Stimulated activated CD4-positive, alpha-beta T cell treated with anti-CD3 and anti-CD28 coated beads, Interleukin-15, amount 100 ng/mL, for 1 hour (primary cell): ENCODE results near the gene CFAP92.
A peak's percentile ranks its signal among the peaks of the same experiment; 100 is the strongest.

Experiments used
- DNase-seq, 2 donors: peaks; one replicate each; pipeline ENCODE4 v3.0.0-alpha.2; 2020; ENCODE audit warnings: low read depth in 1 of 2, low spot score in 1 of 2

CFAP92 gene, protein sequence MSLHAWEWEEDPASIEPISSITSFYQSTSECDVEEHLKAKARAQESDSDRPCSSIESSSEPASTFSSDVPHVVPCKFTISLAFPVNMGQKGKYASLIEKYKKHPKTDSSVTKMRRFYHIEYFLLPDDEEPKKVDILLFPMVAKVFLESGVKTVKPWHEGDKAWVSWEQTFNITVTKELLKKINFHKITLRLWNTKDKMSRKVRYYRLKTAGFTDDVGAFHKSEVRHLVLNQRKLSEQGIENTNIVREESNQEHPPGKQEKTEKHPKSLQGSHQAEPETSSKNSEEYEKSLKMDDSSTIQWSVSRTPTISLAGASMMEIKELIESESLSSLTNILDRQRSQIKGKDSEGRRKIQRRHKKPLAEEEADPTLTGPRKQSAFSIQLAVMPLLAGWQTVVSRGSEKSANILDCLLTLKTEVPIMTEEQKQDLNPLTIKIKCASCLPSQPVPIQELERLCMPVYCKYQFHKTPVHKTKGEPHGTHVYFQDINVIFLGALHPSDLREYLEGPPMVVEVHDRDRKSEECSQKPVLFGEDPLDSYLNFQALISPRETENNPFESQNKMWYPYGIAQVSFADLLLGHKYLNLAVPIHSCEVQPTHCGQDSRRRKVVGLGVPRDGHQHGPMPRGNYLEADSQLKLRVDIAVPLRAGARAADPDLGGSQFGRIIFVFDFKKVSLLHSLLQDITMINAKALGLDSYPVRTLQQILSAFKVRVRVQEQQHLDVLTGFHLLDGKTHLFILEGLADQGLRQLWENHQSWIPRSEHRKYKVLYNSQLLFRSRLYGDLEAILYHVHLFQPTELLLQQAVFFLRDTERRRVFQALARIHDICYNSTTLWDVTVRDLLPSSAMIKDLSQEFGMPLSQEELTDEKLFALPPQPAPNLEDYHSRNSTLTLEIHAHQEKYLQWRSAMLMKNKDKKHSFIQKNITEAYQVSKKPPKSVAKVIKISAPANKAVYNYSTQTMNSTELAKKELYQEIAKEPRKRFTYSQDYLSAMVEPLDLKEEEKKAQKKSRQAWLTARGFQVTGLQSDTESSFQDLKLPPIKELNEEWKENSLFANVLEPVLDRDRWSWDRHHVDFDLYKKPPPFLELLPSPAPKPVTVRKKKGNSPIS

DNA sequence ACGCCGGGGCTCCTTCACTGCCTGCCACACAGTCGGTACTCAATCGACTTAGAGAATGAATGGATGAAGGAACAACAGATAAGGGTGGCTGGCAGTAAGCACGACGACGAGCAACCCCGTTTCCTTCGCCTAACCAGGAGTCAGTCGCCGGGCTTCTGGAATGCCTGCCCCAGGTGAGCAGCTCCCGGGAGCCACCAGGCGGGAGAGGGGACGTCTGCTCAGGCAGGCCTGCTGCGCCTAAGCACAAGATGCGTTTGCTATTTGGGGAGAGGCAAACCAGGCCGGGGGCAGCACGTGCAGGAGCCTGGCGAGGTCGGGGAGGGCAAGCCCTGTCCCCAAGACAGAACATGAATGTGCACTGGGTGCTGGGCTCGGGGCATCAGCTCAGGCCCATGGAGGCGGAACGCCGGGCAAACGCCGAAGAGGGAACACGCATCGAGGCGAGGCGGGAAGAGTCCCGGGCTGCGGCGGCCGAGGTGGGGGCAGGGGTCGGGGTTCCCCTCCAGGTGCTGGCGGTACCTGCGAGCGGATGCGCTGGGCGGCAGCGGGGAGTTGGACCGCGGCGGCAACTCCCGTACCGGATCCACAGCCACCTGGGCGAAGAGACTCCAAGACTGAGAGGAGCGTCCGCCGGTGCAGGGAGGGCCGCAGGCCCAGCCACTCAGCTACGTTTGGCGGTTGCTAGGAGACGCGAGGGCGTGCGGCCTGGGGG lies at the start of gene CFAP92:
Gene CFAP92 (minus strand): TSS at position 616 of the 712 bp plus-strand sequence. CDS start 772 bp downstream, outside the sequence.
- peak; percentile 84 for DNase-seq

DNA sequence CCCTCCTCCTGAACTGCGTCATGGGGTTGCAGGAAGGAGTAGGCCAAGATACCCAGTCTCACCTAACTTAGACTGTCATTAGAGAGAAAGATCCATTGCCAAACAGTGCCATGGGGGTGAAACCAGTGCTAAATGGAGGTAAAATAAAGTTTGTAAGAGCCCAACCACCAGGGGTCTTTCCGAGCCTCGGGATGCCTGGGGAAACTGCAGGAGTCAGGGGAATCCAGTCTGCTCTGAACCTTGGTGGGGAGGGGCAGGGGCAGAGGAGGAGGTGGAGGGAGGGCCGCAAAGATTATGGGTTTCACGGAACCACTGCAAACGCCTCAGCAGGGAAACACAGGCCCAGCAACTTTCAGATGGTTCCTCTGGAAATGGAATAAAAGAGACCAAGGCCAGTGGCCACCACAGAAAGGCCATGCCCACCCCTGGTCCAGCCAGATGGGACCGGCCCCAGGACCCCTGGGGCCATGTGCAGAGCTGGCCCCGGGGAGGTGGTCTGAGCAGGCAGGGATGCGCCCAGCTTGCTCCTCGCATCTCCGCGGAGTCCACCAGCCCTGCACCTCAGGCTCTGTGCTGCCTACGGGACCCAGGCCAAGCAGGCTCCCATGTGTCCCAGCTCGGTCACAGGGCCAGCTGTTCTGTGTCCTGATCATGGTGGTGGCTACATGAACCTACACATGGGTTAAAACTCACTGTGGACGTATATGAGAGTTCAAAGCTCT lies 46.9 kb upstream of the CFAP92 start:
- no peak for DNase-seq

DNA sequence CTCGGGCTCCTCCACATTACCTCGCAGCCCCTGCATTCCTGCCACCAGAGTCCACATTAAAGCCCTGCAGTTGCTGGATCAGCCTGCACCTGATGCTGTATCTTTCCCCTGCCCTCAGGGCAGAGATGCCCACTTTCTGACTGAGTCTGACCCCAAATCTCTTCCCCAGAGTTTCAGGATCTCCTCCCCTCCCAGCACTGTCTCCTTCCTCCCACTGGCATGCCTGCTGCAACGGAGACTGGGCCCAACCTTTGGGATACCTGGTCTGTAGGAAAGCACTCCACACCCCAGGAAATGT lies 46.1 kb upstream of the CFAP92 start:
- DNase-seq: no peak

DNA sequence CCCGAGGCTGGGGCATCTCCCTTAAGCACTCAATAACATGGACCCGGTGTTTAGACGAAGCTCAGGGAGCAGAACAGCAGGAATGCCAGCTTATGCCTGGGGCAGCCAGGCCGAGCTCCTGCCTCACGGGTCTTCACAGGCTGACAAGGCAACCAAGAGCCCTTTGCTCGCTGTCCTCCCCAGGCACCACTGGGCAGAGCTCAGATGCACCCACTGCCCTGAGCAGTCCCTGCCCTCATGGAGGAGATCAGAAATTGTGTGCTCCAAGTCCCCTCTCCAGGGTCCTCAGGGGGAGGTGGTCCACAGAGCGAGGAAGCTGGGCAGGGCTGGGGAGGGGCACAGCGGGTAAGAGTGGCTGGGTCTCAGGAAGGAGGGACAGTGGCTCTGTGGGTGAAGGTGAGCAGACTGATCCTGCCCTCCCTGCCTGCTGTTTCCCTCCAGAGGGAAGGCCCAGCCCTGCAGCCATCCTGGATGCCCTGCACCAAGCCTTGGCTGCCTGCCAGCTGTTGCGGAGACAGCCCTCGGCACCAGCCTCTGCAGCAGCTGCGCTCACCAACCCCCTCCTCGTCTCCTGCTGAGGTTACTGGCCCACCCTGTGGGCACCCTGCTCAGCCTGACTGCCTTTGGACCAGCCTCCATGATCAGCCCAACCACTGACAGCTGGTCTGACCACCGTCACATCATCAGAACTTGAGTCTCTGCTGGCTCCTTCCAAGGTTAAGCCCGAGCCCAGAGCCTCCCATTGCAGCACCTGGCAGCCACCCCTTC lies 45.6 kb upstream of the CFAP92 start:
- no peak for DNase-seq

DNA sequence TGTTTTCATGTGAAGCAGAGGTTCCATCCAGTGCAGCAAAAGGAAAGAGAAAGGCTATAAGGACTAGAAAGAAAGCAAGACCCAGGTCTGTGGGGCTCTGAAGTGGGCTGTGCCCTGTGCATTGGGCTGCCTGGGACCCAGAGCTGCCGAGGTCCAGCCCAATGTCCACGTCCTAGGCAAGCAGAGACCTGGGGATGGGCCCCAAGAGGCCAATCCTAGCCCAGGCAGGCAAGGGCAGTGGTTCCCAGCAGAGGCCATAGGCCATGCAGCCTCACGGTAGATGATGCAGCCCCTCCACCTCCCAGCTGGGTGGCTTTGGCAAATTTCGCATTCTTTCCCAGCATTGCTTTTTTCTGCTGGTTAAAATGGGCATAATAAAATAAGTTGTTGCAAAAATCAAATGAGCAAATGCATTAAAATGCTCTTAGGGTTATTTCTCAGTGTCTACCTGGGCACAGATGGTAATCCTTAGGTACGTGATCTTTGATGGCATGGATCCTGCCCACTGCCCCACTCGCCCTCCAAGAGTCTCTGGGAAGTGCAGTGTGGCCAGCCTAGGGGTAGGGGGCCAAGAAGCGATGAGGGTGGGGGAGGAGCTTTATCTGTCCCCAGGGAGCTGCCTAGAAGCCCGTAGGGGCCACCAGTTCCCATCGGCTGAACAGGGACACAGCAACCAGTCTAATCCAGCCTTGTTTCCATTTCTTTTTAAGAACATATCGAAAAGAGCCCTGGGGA lies 44.4 kb upstream of the CFAP92 start:
- DNase-seq: no peak

DNA sequence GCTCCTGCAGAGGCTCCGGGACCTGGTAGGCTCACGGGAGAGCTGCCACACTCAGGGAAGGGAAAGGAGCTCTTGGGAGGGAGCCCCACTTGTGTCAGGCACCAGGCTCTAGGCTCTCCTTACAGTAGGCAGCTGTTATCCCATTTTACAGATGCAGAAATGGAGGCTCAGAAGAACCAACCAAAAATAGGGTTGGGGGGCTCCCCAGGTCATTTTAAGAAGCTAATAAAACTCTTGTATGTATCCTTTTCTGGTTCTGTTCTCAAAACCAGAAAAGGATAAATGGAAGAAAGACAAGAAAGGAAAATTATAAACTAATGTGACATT lies 43.2 kb upstream of the CFAP92 start:
- DNase-seq: no peak

DNA sequence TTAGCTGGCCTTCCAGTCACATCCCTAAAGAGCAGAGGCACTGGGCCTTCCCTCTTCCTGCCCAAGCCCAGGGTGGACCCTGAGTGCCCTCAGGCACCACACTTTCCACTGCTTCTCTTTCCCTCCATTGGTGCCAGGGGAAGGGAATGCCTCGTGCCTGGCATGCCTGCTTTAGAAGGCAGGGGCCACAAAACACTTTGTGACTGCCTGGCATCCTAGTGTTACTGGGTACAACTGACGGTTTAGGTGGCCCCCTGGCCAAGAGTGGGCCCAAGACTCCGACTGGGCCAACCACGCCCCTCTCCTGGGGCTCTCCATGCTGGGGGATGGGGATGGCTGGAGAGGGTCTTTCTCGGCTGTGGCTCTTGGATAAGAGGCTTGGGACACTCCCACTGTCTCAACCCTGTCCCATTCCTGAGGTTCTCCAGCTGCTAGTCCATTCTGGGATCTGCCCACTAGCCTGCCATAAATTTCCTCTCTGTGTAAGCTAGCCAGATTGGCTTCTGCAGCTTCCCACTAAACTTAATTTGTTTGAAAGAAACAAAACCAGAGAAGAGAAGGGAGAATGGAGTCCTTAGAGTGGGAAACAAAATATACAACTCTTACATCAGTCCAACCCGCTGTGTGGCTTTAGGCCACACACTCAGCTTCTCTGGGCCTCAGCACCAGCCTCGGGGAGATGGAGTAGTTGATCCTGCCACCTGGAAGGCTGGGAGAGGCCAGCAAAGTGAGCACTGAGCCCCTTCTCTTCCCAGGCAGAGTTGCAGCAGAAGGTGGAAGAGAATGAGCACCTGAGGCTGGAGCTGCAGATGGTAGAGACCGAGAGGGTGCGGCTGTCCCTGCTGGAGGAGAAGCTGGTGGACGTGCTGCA lies 42.6 kb upstream of the CFAP92 start:
- no peak for DNase-seq

DNA sequence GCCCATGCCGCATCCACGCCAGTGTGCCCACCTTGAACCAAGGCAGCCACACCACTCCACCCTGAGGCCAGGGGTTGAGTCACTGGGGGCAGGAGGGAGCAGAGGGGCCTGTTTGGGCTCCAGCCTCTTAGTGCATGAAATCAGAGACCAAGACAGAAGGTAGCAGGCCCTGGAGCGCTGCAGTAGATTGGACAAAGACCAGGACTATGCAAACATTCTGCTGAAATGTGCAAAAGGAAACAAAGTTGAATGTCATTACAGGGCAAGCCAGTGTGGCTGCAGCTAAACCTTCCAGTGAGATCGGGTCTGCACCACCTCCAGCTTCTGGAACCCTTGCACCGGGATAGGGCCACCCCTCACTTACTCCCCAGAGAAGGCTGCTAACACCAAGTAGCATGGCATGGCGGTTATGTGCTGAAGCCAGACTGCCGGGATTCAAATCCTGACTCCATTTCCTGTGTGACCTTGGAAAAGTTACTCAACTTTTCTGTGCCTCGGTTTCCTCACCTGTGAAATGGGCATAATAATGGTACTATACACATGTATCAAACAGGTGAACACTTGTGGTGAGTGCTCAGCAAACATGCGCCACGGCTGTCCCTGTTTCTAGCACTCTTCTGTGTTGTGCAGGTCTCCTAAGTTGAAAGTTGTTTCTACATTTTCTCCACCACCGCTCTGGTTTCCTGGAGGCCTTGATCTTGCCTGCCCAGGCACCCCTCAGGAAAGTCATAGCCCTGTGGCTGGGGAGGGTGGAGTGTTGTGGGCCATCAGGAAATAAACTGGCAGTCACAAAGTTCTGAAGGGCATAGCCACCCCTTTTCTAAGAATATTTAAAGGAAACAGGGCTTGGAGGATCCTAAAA lies 41.7 kb upstream of the CFAP92 start:
- DNase-seq: no peak

DNA sequence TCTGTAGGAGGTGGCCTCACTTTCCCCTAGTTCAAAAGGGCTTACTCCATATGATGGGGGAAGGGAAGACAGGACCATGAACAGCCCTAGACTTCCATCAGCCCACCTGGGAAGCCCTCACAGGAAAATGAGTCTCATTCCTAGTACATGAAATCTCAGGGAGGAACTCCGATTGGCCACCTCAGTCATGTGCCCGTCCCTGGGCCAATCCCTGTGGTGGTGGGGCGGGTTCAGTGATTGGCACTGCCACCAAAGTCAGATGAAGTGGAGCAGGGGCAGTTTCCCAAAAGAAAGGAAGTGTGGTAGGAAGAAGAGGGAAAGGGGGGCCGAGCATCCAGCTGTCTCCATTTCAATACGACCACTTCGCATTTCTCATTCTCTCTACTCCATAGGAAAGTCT lies 40.8 kb upstream of the CFAP92 start:
- no peak for DNase-seq

DNA sequence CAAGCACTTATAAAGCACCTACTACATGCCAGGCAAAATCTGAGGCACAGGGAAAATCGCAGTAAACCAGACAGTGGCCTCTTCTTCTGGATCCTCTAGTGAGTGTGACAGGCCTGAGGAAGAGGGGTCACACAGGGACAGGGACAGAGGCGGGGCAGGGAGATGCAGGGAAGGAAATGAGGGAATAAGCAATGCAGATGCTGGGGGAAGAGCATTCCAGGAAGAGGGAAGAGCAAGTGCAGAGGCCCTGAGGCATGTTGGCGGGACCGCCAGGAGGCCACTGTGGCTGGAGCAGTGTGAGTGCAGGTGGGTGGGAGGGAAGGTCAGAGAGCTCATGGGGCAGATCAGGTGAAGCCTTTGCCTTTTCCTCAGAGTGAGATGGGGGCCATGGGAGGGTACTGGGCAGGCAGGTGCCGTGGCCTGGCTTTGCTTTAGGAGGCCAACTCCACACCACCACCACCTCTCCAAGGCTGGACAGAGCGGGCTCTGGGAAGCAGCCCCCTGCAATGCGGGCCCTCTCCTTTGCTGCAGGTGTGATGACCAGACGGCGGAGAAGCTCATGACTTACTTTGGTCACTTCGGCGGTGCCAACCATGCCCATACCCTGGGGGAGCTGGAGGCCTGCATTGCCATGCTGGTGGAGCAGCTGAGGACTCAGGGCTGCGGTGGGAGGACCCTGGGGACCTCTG lies 39.9 kb upstream of the CFAP92 start:
- DNase-seq: no peak

DNA sequence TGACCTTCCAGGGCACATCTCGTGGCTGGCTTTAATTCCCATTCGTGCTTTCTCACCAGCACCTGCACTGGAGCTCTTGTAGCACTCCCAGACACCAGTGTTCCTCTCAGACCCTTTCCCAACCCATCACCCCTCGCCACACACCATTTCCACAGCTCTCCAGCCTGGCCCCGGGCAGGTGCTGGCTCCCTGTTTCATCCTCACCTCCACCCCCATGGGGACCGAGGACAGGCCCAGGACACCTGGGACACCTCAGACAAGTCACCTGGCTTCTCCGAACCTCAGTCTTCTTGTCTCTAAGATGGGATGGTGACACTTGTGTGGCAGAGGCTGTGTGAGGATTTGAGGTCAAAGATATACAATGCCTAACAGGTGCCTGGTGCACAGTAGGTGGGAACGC lies 39.3 kb upstream of the CFAP92 start:
- no peak for DNase-seq

DNA sequence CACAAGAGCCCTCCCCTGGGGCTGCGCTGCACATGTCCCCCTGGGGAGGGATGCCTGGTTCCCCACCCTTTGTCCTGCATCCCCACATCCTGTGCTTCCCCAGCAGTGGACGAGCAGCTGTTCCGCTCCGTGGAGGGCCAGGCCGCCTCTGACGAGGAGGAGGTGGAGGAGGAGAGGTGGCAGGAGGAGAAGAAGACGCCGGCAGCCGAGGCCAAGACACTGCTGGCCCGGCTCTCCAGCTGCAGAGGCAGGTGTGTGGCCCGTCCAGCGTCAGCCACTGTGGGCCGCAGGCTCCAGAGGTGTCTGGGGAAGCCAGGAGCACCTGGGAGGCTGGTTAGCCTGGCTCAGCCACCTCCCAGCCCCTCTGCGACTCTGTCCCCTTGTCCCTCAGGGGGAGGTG lies 38.8 kb upstream of the CFAP92 start:
- no peak for DNase-seq

DNA sequence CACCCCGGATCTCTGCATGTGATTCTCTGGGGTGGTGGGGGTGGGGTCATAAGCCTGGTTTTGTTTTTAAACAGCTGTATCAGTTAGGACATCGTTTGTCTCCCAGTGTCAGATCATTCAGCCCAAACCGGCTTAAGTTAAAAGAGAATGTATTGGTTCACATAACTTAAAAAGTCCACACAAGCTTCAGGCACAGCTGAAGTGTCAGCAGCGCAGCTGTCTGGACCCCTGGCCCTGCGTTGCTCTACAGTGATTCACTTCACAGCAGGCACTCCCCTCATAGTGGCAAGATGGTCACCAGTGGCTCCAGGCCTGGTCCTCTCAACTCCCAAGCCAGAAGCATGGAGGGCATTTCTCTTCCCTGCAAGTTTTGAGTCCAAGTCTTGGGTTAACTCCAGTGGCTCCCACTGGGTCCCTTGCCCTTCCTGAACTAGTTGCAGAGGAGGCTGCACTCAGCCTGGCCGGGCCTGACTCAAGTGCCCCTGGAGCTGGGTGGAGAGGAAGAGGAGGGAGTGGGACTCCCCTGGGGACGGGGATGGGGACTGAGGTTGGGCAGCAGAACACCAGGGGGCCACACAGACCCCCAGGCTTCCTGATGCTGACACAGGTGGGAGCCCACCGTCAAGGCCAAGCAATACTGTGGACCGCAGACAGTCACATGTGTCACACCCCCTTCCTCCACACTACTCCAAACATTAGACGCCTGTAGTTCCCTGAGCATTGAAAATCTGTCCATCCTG lies 37.8 kb upstream of the CFAP92 start:
- DNase-seq: no peak

DNA sequence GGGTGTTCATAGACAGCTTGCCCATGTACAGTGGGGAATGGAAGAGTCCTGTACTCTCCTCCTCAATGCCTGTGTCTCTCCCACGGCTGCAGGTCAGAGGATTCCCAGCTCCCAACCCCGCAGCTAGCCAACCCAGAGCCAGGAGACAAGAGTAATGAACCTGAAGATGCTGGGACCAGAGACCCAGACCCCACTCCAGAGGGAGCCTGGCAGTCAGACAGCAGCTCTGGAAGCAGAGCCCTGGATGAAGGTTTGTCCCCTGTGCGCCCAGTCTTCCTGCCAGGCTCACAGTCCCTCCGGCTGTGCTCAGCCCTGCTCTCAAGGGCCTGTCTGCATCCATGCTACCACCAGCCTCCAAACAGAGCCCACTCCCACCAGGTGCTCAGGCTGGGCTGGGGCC lies 36.7 kb upstream of the CFAP92 start:
- no peak for DNase-seq

DNA sequence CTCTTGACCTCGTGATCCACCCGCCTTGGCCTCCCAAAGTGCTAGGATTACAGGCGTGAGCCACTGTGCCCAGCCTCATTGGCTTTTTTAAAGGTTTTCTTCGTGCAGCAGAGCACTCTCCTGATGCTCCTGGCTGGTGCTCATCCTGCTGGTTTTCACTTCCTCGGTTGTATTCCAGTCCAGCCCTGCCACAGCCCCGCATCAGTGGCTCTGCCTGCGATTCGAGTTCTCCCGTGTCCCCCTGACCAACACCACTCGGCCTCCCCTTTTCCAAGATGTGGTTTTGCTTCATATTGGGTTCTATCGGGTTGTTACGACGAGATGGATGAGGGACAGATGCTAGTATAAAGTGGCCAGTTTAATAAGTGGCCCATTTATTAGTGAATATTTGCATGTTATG lies 35.0 kb upstream of the CFAP92 start:
- DNase-seq: no peak

DNA sequence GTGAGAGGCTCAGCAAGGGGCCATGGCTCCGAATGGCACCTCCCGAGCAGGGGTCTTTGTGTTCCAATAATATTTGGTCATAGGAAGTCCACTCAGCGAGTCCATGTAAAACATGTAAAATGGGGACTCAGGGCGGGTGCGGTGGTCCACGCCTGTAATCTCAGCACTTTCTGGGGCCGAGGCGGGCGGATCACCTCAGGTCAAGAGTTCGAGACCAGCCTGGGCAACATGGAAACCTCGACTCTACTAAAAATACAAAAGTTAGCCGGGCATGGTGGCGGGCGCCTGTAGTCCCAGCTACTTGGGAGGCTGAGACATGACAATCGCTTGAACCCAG lies 33.6 kb upstream of the CFAP92 start:
- no peak for DNase-seq
